ENCODE results near the gene STK32B.

- TF ChIP-seq CTCF (IDR thresholded peaks at IDR 0.05): no peak
- TF ChIP-seq POLR2A (IDR thresholded peaks at IDR 0.05): no peak
- TF ChIP-seq EP300 (IDR thresholded peaks at IDR 0.05): no peak
Measured at GRCh38 chr4:5188130-5188529, 136.8 kb downstream of the STK32B start.
